ENCODE data around the gene NPAS3.

The NPAS3 gene

DNA sequence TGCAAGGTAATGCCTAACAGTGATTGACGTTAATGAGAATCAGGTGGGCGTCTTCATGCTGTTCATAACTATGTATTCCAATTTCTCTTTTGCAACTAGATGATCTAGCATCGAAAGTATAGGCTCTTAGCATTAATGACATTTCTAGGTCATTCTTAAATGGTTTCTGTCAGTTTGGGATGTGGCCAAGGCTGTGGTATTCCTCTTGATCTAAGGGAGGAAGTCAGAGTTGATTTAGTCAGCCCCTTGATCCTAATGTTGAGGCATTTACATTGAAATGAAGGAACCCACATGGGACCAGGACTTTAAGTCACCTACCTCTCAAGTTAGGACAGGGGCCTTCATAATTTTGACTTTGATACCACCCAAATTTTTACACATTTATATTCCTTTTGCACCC lies 448.1 kb downstream of the NPAS3 start:
- H3K4me3 ChIP-seq (ENCODE audit: severe bottlenecking) = no peak overlapping the region
- no peak overlapping the region for H3K27ac ChIP-seq (ENCODE audit: poor library complexity, severe bottlenecking)
- no peaks in the 10 kb centered on the region for H3K4me1 ChIP-seq (ENCODE audit: insufficient read depth, poor library complexity, severe bottlenecking)
- ATAC-seq (ENCODE audit: low read depth) = no peak
- TF ChIP-seq, protein P1, sequence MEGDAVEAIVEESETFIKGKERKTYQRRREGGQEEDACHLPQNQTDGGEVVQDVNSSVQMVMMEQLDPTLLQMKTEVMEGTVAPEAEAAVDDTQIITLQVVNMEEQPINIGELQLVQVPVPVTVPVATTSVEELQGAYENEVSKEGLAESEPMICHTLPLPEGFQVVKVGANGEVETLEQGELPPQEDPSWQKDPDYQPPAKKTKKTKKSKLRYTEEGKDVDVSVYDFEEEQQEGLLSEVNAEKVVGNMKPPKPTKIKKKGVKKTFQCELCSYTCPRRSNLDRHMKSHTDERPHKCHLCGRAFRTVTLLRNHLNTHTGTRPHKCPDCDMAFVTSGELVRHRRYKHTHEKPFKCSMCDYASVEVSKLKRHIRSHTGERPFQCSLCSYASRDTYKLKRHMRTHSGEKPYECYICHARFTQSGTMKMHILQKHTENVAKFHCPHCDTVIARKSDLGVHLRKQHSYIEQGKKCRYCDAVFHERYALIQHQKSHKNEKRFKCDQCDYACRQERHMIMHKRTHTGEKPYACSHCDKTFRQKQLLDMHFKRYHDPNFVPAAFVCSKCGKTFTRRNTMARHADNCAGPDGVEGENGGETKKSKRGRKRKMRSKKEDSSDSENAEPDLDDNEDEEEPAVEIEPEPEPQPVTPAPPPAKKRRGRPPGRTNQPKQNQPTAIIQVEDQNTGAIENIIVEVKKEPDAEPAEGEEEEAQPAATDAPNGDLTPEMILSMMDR (IDR thresholded peaks at IDR 0.05; ENCODE audit: poor library complexity, severe bottlenecking) = no peak
- peaks cover 25% of the 10 kb centered on the region for H3K27me3 ChIP-seq (ENCODE audit: insufficient read depth, poor library complexity, severe bottlenecking)
- no peak for DNase-seq (ENCODE audit: low spot score)
- no peaks in the 10 kb centered on the region for H3K9me3 ChIP-seq (ENCODE audit: severe bottlenecking)
- no peaks in the 10 kb centered on the region for H3K36me3 ChIP-seq (ENCODE audit: low read depth)

DNA sequence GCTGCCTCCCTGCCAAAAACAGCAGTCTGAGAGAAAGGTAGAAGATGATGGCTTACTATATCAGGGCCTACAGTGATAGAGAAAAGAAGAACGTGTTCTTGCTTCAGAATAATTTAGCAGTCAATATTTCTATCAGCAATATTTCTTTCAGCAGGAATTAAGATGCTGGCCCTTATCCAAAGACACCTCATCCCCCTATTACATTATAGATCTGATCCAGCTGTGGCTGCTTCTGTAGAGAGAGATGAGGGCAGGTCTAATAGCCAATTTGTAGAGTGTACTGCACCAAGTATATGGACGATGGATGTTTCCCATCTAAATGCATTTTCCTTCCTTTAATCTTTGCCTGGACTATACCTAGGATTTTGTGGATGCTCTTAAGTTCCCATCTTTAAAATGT lies 451.7 kb downstream of the NPAS3 start:
- DNase-seq (ENCODE audit: low spot score) = no peak
- H3K36me3 ChIP-seq (ENCODE audit: low read depth) = no peaks in the 10 kb centered on the region
- no peaks in the 10 kb centered on the region for H3K4me1 ChIP-seq (ENCODE audit: insufficient read depth, poor library complexity, severe bottlenecking)
- H3K27ac ChIP-seq (ENCODE audit: poor library complexity, severe bottlenecking) = no peak overlapping the region
- H3K9me3 ChIP-seq (ENCODE audit: severe bottlenecking) = no peaks in the 10 kb centered on the region
- no peak overlapping the region for H3K4me3 ChIP-seq (ENCODE audit: severe bottlenecking)
- ATAC-seq (ENCODE audit: low read depth) = no peak
- H3K27me3 ChIP-seq (ENCODE audit: insufficient read depth, poor library complexity, severe bottlenecking) = peaks cover 16% of the 10 kb centered on the region
- TF ChIP-seq, protein P1 (IDR thresholded peaks at IDR 0.05; ENCODE audit: poor library complexity, severe bottlenecking) = no peak

DNA sequence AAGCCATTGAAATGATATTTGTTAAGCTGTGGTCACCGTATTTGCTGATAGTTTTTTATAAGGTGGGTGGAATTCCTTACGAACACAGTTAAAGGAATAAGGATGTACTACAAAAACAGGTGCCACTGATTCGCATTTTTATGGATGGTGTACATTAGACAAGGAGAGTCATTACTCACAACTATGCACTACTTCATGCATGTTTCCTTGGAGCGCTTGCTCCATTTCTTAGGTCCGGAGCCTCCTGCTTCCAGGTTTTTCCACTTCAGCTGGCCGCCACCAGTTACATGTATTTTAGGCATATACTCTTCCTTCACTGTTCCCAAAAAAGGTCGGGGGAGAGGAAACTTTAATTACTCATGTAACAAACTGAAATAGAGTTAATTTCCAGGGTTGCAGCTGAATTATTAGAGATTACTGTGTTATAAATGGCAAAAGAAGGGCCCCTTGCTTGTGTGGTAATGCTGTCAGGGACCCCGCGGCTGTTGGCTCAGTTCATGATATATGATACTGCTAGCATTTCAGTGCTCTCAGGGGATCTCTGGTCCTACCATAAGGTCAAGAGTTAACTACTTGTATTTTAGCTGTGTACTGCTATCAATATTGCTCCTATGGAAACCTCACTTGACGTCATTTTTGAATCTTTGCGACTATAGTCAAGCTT lies 454.7 kb downstream of the NPAS3 start:
- no peaks in the 10 kb centered on the region for H3K36me3 ChIP-seq (ENCODE audit: low read depth)
- ATAC-seq (ENCODE audit: low read depth) (no peak), DNase-seq (ENCODE audit: low spot score) (no peak)
- no peak overlapping the region for H3K4me3 ChIP-seq (ENCODE audit: severe bottlenecking)
- H3K27ac ChIP-seq (ENCODE audit: poor library complexity, severe bottlenecking) = no peak overlapping the region
- peaks cover 16% of the 10 kb centered on the region for H3K27me3 ChIP-seq (ENCODE audit: insufficient read depth, poor library complexity, severe bottlenecking)
- H3K9me3 ChIP-seq (ENCODE audit: severe bottlenecking) = no peaks in the 10 kb centered on the region
- H3K4me1 ChIP-seq (ENCODE audit: insufficient read depth, poor library complexity, severe bottlenecking) = no peaks in the 10 kb centered on the region
- TF ChIP-seq, protein P1 (IDR thresholded peaks at IDR 0.05; ENCODE audit: poor library complexity, severe bottlenecking) = no peak

DNA sequence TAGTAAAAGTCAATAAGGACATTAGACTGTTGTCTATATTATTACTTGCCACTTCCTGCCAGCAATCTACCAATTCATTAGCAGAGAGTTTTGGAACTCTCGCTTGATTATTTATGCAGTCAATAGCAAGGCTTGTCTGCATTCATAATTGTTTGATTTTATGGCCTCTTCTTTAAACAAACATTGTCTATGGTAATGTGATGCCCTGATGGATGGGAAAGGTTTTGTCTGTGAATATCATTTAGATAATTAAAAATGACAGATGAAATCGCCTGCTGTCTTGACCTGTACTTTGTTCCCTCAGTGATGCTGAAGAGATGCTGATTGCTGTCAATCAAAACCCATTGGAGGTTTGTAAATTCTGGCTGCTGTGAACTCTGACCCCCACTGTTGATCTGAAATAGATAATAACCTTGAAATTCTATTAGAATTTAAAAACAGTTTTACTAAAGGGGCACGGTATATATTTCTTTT lies 455.3 kb downstream of the NPAS3 start:
- ATAC-seq (ENCODE audit: low read depth) (no peak), DNase-seq (ENCODE audit: low spot score) (no peak)
- TF ChIP-seq, protein P1 (IDR thresholded peaks at IDR 0.05; ENCODE audit: poor library complexity, severe bottlenecking) = no peak
- H3K27me3 ChIP-seq (ENCODE audit: insufficient read depth, poor library complexity, severe bottlenecking) = peaks cover 16% of the 10 kb centered on the region
- no peaks in the 10 kb centered on the region for H3K4me1 ChIP-seq (ENCODE audit: insufficient read depth, poor library complexity, severe bottlenecking)
- H3K4me3 ChIP-seq (ENCODE audit: severe bottlenecking) = no peak overlapping the region
- no peaks in the 10 kb centered on the region for H3K9me3 ChIP-seq (ENCODE audit: severe bottlenecking)
- no peaks in the 10 kb centered on the region for H3K36me3 ChIP-seq (ENCODE audit: low read depth)
- H3K27ac ChIP-seq (ENCODE audit: poor library complexity, severe bottlenecking) = no peak overlapping the region

DNA sequence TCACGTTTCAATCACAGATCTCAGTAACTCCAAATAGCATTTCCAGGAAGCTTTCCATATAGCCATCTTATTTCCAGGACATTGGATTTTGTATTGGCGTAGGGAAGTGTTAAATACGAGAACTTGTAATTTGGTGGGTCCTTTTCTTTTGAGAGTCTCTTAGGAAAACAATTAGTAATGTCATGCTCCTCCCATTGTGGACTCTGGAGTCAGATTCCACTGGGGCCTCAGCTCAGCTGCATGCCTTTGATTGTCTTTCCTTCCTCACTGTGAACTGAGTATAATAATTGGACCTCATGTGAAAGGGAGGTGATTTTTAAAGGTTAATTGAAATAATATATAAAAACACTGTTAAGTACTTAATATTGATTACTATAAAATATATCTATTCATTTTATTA lies 462.6 kb downstream of the NPAS3 start:
- Histone ChIP-seq H3K4me3 (ENCODE audit: severe bottlenecking) (no peak overlapping the region), H3K27me3 (ENCODE audit: insufficient read depth, poor library complexity, severe bottlenecking) (no peaks in the 10 kb centered on the region), H3K9me3 (ENCODE audit: severe bottlenecking) (no peaks in the 10 kb centered on the region), H3K36me3 (ENCODE audit: low read depth) (no peaks in the 10 kb centered on the region), H3K27ac (ENCODE audit: poor library complexity, severe bottlenecking) (no peak overlapping the region), H3K4me1 (ENCODE audit: insufficient read depth, poor library complexity, severe bottlenecking) (peaks cover 7% of the 10 kb centered on the region)
- no peak for ATAC-seq (ENCODE audit: low read depth)
- TF ChIP-seq, protein P1 (IDR thresholded peaks at IDR 0.05; ENCODE audit: poor library complexity, severe bottlenecking) = no peak
- no peak for DNase-seq (ENCODE audit: low spot score)
